AG08396 (cell line): Measurements from ENCODE around the gene CCDC146.
"Not testable (repeated sequence)": the region's sequence is repeated elsewhere in the genome, so short reads cannot be mapped to it uniquely, and the experiment has no call there.

Source experiments
- DNase-seq: peaks from one replicate; pipeline ENCODE4 v3.0.0; 2012; ENCODE audit warnings: low spot score, mixed read lengths

CCDC146 gene

GRCh38 chr7:77328669-77329068, 206.3 kb downstream of the CCDC146 start:
- DNase-seq = no peak

- no peak for DNase-seq
Observed at GRCh38 chr7:77329466-77330168, 207.2 kb downstream of the CCDC146 start.

- no peak for DNase-seq
Observed at GRCh38 chr7:77330169-77330882, 207.9 kb downstream of the CCDC146 start.

GRCh38 chr7:77331938-77332695, 209.7 kb downstream of the CCDC146 start:
- DNase-seq = peak; percentile 79

- not testable (repeated sequence) for DNase-seq
Observed at GRCh38 chr7:77334039-77334438, 211.6 kb downstream of the CCDC146 start.

- DNase-seq = no peak
Observed at GRCh38 chr7:77335581-77335980, 213.2 kb downstream of the CCDC146 start.

GRCh38 chr7:77337456-77337990, 215.1 kb downstream of the CCDC146 start:
- DNase-seq = no peak

GRCh38 chr7:77338260-77338659, 215.8 kb downstream of the CCDC146 start:
- DNase-seq = no peak

- DNase-seq = no peak
Observed at GRCh38 chr7:77338883-77339629, 216.6 kb downstream of the CCDC146 start.

- no peak for DNase-seq
Observed at GRCh38 chr7:77339726-77340125, 217.3 kb downstream of the CCDC146 start.
